K562 treated with DMSO at 1 percent for 24 hours (cell line): Measurements from ENCODE around the gene DCTD. TPM values are rescaled to one million over a fixed set of nuclear protein-coding genes. Genes with fewer than 3 reads are reported as not detected.

Source experiments
- total RNA-seq: library from RNA; unstranded; fragments of 300-600 nt; gene quantifications from 2 replicates; pipeline ENCODE4 v1.2.3, GENCODE V29; 2022; ENCODE audit warnings: low read depth; ENCODE audit not compliant: insufficient read depth

DCTD gene
- 52.7 and 54.5 TPM in 2 replicates for total RNA-seq

DNA sequence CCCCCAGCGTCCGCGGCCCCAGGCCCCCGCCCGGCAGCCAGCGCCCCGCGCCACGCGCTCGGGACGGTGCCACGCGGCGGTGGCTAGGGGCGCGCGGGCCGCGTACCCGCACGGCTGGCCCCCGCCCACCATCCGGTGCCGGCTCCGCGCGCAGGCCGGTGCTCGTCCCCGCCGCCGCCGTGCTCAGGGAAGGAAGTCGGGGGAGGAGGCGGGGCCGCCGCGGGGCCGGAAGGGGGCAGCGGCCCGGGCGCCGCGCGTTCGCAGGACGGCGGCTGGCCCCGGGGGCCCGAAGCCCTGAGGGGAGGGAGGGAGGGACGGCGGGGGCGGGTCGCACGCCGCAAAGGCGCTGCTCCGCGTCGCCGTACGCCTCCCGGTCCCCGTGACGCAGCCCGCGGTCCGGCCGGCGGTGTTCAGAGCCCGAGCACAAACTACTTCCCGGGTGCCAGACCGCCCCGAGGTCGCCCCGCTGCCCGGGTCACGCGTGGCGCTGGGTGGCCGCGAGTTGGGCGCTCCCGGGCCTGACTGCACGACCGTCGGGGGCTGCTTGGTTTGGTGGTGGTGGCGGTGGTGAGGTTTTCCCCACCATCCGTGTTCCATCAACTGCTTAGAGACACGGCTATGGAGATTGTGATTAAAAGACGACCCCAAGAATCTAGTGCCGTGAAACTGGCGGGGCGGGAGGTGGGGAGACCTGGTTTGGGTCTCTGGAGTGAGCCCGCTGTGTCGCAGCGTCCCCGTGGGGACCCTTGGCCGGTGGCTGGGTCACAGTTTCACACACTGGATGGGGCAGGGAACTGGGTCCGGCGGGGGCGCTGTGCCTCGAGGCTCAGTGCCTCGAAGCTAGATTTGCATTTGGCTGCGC is at the start of gene DCTD:
Gene DCTD, minus strand, starts transcription at position 205 of the 862 bp plus-strand sequence. CDS start 1,818 bp downstream, outside the sequence.

Other genes starting within 250 kb of the DCTD start
- 11.7 and 12.5 TPM in 2 replicates for gene WWC2, start 181.9 kb upstream of the DCTD start, total RNA-seq